Measurements from ENCODE around the gene SLC50A1. TPM values are rescaled to one million over a fixed set of nuclear protein-coding genes. Genes with fewer than 3 reads are reported as not detected.

SLC50A1 gene
- total and polyA plus RNA-seq, 2 of the 8 experiments (the other 6 are each of a cell fraction or from before 2014, with no cell fraction given) = 36.5 to 90.8 TPM

- ChIA-PET CTCF (ENCODE audit: partially characterized antibody) (interaction anchor here (0.7 to 14.2 kb wide), 7 partner anchors 12 to 279 kb away, joined by 3 to 187 read pairs (median 27); partner anchors contain the start of genes KRTCAP2 and TRIM46), POLR2A (ENCODE audit: partially characterized antibody) (interaction anchor here (1.0 to 2.4 kb wide), 5 partner anchors 8 to 63 kb away, joined by 3 to 14 read pairs (median 5); partner anchors contain the start of gene SLC50A1)
- DNase-seq (ENCODE audit: low read depth in 1 of 2, low spot score in 2 of 2) (peak in 1 of 2 experiments; percentile 63), FAIRE-seq (no peak)
- Histone ChIP-seq H3K4ac (replicated peaks; ENCODE audit: insufficient read length, low read depth, low read length) (peak within 1 kb of the TSS; percentile 50), H2BK20ac (ENCODE audit: low read length) (peak within 1 kb of the TSS; percentile 66; the same call in 1 of the 2 replicates), H4K20me1 (replicated peaks in 1 of 2; ENCODE audit: control insufficient read depth in 1 of 2, insufficient read depth in 2 of 2, low read length in 2 of 2) (no peaks in the 10 kb centered on the region), H3K9me3 (ENCODE audit: insufficient read depth in 2 of 2, low read depth in 1 of 2, low read length in 1 of 2) (no peaks in the 10 kb centered on the region), H2BK5ac (ENCODE audit: low read depth, low read length) (no peak within 1 kb of the TSS; the same call in 1 of the 2 replicates), H3K27ac (ENCODE audit: low read depth, low read length) (no peak within 1 kb of the TSS), H3K14ac (ENCODE audit: insufficient read length) (no peak within 1 kb of the TSS), H3K18ac (ENCODE audit: extremely low read depth, low read length) (peak within 1 kb of the TSS; percentile 78), H3K9ac (replicated peaks in 1 of 4; ENCODE audit: extremely low read depth in 1 of 4, low read depth in 3 of 4, low read length in 3 of 4) (peak within 1 kb of the TSS in 1 of 4 experiments; percentile 2; a peak in 1 of 7 replicates), H3K56ac (replicated peaks; ENCODE audit: insufficient read length, low read depth, low read length) (no peak within 1 kb of the TSS), H4K91ac (replicated peaks; ENCODE audit: insufficient read length, low read length) (peak within 1 kb of the TSS; percentile 41), H3K23me2 (ENCODE audit: low read depth, low read length) (peaks cover 28% of the 10 kb centered on the region), H3K4me2 (ENCODE audit: insufficient read depth in 1 of 2, low read depth in 2 of 2, low read length in 2 of 2) (peak within 1 kb of the TSS; percentile 94 to 97), H3K4me1 (replicated peaks in 1 of 4; ENCODE audit: control insufficient read depth in 3 of 4, insufficient read depth in 4 of 4, low read length in 3 of 4) (peaks cover 16 to 58% (median 40%) of the 10 kb centered on the region in 4 experiments), H3K79me2 (ENCODE audit: control insufficient read depth in 1 of 2, insufficient read depth in 2 of 2, low read length in 2 of 2) (no peaks in the 10 kb centered on the region), H2BK12ac (ENCODE audit: low read depth, low read length) (peak within 1 kb of the TSS; percentile 87; the same call in 1 of the 2 replicates), H4K8ac (ENCODE audit: extremely low read depth, insufficient read depth, low read length) (no peak within 1 kb of the TSS; the same call in 1 of the 2 replicates), H2AK5ac (ENCODE audit: low read depth, low read length) (peak within 1 kb of the TSS; percentile 56; the same call in 1 of the 2 replicates), H2AFZ (ENCODE audit: low read length) (peak within 1 kb of the TSS; percentile 77; the same call in 1 of the 2 replicates), H4K5ac (ENCODE audit: insufficient read length, low read depth, low read length) (no peak within 1 kb of the TSS), H3K79me1 (ENCODE audit: low read depth, low read length) (no peaks in the 10 kb centered on the region), H3K23ac (ENCODE audit: insufficient read length) (no peak within 1 kb of the TSS), H2BK120ac (replicated peaks; ENCODE audit: low read depth, low read length) (no peak within 1 kb of the TSS), H2BK15ac (ENCODE audit: low read length) (0 out of 2 replicates have a peak within 1 kb of the TSS, but pooled peaks have one; percentile 53), H3K36me3 (ENCODE audit: control insufficient read depth in 2 of 4, insufficient read depth in 4 of 4, low read length in 3 of 4) (peaks cover 0 to 4% (median under 1%) of the 10 kb centered on the region in 4 experiments; a peak in 1 of 8 replicates), H3K4me3 (ENCODE audit: extremely low read depth in 1 of 4, insufficient read depth in 2 of 4, low read depth in 3 of 4, low read length in 4 of 4) (peak within 1 kb of the TSS; percentile 45 to 71 (median 64)), H3K27me3 (replicated peaks in 1 of 4; ENCODE audit: control insufficient read depth in 3 of 4, extremely low read depth in 1 of 4, insufficient read depth in 3 of 4, low read length in 3 of 4) (peaks cover 33 to 50% (median 45%) of the 10 kb centered on the region in 4 experiments)
- TF ChIP-seq, protein P1, sequence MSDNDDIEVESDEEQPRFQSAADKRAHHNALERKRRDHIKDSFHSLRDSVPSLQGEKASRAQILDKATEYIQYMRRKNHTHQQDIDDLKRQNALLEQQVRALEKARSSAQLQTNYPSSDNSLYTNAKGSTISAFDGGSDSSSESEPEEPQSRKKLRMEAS (IDR thresholded peaks at IDR 0.05) = peak; percentile 57; the same call in 1 of the 2 replicates
- TF ChIP-seq TCF12 (IDR thresholded peaks at IDR 0.05; ENCODE audit: low read depth, low read length) (no peak), CTBP2 (IDR thresholded peaks at IDR 0.05; ENCODE audit: borderline replicate concordance, insufficient read depth, insufficient read length, low read length) (peak; percentile 73), SAP30 (IDR thresholded peaks at IDR 0.05; ENCODE audit: insufficient read depth, insufficient replicate concordance, low read length) (peak; percentile 79), RNF2 (IDR thresholded peaks at IDR 0.05; ENCODE audit: borderline replicate concordance, low read depth, low read length, missing control alignments, poor library complexity, severe bottlenecking) (peak; percentile 37), KDM4A (IDR thresholded peaks at IDR 0.05; ENCODE audit: low read depth, low read length, severe bottlenecking) (peak; percentile 62), RAD21 (IDR thresholded peaks at IDR 0.05 in 1 of 2, conservative IDR thresholded peaks at IDR 0.05 in 1 of 2; ENCODE audit: low read depth in 2 of 2, low read length in 2 of 2) (no peak), PHF8 (conservative IDR thresholded peaks at IDR 0.05; ENCODE audit: low read depth, low read length) (0 out of 2 replicates have a peak, but pooled peaks have one; percentile 30)
- 3% methylated on average over 42 of the region's 76 CpGs; no CpG with 5 or more reads in 1 of the 2 experiments for WGBS, 2 experiments (ENCODE audit: extremely low coverage in 1 of 2, insufficient coverage in 1 of 2, insufficient read length in 1 of 2, insufficient replicate concordance in 2 of 2, low coverage in 1 of 2, low lambda C conversion rate in 2 of 2, missing lambda C conversion rate in 1 of 2)
These were observed 8.3 kb upstream of the SLC50A1 start, which contains the start of gene EFNA1 for GRCh38 chr1:155127105-155127966. Gene EFNA1, plus strand, starts transcription at chr1:155127876. Its CDS starts 102 bp downstream, at chr1:155127978.
